Measurements from ENCODE around the gene SIPA1.
"Not testable (repeated sequence)": the region's sequence is repeated elsewhere in the genome, so short reads cannot be mapped to it uniquely, and the experiment has no call there.

The SIPA1 gene

DNA sequence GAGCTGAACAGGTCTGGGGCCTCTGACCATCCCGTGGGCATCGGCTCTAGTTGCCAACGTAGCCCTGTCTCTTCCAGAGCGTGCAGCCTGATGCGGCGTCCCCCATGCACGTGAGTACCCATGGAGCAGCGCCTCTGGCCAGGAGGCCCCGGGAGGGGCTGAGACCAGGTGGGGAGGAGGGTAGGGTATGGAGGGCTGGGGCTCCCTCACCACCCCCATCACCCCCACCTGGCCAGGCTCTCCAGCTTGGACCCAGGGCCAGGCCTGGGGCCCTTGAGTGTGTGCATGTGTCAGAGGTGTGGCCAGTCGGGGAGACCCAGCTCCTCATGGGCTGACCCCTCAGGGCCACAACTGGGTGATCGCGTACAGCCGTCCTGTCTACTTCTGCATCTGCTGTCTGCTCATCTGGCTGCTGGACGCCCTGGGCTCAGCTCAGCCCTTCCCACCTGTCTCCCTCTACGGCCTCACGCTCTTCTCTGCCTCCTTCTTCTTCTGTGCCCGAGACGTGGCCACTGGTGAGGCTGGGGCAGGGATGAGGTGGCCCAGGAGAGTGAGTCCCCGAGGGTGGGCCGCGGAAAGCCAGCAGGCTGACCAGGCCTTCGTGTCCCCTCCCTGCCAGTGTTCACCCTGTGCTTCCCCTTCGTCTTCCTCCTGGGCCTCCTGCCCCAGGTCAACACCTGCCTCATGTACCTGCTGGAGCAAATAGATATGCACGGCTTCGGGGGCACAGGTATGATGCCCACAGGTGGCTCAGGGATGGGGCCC is 13.9 kb upstream of the SIPA1 start:
- no peak for DNase-seq

DNA sequence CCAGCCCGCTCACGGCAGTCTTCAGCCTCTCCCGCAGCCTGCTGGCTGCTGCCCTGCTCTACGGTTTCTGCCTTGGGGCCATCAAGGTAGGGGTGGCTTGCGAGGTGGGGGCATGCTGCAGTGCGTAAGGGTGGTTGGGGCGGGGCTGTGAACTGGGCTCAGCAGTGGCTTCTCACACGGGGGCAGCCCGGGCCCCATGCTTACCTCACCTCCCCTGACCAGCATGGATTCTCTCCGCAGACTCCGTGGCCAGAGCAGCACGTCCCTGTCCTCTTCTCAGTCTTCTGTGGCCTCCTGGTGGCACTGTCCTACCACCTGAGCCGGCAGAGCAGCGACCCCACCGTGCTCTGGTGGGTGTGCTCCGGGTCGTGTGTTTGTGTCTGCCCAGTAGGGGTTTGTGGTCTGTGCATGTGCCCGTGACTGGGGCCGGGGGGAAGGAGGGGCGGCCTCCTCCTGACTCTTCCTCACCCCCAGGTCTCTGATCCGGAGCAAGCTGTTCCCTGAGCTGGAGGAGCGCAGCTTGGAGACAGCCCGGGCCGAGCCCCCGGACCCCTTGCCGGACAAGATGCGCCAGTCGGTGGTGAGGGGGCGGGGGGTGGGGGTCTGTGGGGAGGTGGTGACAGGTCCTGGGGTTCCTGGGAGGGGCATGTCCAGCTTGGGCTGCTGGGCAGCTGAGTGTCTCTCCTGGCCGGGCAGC is 12.8 kb upstream of the SIPA1 start:
- DNase-seq: no peak

DNA sequence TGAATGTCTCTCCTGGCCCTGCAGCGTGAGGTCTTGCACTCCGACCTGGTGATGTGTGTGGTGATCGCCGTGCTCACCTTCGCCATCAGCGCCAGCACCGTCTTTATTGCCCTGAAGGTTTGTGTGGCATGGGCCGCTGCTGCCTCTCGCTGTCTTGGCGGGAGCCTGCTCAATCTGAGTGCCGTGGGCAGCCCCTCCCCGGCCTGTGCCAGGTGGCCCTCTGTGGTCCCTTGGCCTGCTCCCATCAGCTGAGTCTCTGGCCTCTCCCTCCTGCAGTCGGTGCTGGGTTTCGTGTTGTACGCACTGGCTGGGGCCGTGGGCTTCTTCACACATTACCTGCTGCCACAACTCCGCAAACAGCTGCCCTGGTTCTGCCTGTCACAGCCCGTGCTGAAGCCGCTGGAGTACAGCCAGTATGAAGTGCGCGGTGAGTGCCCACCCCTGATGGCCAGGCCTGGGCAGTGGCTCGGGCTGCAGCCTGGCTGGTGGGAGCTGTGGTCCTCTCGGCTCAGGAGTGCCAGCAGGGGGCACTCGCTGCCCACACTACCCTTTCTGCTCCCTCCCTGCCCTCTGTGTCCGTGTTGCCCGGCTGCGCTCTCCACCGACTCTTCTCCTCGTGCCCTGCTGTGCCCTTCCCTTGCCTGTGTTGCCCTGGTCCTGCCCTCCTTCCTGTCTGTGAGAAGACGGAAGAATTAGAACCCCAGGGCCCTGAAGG is 12.1 kb upstream of the SIPA1 start:
- DNase-seq: peak; percentile 62

DNA sequence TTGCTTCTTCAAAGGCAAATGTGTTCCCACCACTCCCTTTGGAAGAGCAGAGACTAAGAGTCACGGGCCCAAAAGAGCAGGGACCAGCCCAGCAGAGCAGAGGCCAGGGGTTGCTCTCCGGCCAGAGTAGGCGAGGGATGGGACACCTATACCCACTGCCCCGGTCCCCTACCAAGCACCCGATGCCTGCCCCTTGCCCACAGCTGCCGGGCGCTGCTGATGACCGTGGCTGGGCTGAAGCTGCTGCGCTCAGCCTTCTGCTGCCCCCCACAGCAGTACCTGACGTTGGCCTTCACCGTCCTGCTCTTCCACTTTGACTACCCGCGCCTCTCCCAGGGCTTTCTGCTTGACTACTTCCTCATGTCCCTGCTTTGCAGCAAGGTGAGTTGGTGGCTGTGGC is 10.7 kb upstream of the SIPA1 start:
- DNase-seq: no peak

DNA sequence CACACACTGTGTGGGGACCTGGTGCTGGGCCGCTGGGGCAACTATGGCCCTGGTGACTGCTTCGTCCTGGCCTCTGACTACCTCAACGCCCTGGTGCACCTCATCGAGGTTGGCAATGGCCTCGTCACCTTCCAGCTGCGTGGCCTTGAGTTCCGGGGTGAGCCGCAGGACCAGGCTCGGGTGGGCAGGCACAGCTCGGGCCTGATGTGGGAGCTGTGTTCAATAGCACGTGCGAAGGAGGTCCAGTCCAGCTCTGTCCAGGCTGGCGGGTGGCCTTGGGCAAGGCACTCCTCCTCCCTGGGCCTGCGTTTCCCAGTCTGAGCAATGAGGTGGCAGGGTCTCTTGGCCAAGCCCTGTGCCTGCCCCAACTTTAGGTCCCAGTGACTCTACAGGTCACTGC is 8.3 kb upstream of the SIPA1 start:
- DNase-seq: no peak

DNA sequence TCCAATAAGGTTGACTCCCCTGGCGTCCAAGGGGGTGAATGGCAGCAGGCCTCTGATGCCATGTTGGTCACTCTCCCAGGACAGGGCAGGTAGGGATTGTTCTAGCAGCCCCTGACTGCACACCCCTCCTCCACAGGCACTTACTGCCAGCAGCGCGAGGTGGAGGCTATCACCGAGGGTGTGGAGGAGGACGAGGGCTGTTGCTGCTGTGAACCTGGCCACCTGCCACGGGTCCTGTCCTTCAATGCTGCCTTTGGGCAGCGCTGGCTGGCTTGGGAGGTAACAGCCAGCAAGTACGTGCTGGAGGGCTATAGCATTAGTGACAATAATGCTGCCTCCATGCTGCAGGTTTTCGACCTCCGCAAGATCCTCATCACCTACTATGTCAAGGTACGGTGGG is 7.7 kb upstream of the SIPA1 start:
- no peak for DNase-seq

DNA sequence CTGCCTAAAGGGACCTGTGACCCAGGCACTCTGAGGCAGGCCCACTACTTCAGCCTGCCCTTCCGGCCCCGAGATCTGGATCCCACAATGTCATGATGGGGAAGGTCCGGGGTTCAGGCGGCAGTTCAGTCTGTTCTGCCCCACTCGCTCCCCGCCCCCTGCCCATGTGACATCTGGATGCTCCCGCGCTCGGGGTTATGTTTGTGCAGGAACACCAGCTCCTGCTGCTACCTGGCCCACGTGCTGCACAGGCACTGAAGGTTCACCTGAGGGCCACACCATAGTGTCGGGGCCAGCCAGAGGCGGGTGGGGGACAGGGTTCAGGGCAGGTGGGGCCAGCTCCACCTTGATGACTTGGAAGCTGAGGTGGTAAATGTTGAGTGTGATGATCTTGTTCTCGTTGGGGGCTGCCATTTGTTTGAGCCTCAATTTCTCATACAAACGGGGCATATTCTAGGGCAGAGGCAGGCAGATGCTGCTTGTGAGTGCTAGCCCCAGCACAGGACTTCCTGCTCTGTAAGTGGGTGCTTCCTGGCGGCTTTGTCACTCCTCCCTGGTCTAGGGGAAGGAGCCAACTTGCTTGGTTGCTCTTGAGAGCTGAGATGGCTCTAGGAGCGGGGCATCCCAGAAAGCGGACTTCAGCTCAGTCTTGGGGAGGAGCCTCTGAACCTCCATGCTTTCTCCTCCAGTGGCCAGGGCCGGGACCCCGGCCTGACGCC is 4.4 kb upstream of the SIPA1 start:
- no peak for DNase-seq

DNA sequence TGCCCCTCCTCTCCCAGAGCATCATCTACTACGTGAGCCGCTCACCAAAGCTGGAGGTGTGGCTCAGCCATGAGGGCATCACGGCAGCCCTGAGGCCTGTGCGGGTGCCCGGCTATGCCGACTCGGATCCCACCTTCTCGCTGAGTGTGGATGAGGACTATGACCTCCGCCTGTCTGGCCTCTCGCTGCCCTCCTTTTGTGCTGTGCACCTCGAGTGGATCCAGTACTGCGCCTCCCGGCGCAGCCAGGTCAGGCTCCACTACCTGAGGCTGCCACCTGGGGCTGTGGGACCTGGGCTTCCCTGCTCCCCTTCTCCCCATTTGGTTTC is 3.8 kb upstream of the SIPA1 start:
- no peak for DNase-seq

DNA sequence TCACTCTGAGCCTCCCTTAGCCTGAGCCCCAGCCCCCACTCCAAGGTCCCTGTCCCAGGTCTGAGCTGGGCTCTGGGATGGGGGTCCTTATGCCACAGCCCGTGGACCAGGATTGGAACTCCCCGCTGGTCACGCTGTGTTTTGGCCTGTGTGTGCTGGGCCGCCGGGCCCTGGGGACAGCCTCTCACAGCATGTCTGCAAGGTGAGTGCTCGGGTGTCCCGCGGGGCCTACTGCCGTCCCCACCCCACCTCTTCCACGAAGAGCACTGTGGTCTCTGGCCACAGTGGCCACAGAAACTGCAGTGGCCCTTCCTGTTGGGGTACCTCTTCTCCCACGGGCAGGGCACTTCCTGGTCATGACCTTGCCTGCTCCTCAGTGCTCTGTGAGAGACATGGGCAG is 3.5 kb upstream of the SIPA1 start:
- DNase-seq: no peak

DNA sequence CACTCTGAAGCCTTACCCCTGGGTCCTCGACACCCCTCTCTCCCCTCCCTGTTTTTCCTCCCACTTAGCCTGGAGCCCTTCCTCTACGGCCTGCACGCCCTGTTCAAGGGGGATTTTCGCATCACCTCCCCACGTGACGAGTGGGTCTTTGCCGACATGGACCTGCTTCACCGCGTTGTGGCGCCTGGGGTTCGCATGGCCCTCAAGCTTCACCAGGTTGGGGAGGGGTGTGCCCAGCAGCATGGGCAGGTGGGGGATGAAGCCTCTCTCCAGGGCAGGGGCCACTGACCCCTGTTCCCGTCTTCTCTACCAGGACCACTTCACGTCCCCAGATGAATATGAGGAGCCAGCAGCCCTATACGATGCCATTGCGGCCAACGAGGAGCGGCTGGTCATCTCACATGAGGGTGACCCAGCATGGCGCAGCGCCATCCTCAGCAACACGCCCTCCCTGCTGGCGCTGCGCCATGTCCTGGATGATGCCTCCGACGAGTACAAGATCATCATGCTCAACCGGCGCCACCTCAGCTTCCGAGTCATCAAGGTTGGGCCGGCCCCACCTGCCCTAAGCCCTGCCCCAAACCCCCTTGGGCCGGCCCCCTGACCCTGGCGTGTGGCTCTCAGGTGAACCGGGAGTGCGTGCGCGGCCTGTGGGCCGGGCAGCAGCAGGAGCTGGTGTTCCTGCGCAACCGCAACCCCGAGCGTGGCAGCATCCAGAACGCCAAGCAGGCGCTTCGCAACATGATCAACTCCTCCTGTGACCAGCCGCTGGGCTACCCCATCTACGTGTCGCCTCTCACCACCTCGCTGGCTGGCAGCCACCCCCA is 2.8 kb upstream of the SIPA1 start:
- no peak for DNase-seq

DNA sequence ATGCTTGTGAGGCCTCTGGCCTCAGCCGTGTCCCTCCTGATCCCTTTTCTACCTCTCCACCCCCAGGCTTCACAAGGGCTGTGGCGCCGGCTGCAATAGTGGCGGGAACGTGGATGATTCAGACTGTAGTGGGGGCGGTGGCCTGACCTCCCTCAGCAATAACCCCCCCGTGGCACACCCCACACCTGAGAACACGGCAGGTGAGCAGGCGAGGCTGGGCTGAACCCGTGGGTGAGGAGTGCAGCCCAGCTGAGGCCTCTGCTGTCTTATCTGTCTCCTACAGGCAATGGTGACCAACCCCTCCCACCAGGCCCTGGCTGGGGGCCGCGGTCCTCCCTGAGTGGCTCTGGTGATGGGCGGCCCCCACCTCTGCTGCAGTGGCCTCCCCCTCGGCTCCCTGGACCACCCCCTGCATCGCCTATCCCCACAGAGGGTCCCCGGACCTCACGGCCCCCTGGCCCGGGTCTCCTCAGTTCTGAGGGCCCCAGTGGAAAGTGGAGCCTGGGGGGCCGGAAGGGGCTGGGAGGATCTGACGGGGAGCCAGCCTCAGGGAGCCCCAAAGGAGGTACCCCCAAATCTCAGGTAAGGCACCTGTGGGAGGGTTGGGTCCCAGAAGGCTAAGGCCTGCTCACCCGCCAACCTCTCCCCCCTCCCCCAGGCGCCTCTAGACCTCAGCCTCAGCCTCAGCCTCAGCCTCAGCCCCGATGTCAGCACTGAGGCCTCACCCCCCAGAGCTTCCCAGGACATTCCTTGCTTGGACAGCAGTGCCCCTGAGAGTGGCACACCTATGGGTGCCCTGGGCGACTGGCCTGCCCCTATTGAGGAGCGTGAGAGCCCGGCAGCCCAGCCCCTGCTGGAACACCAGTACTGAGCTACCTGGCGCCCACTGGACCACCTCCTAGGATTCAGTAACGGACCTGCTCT is 1.5 kb upstream of the SIPA1 start:
- no peak for DNase-seq

DNA sequence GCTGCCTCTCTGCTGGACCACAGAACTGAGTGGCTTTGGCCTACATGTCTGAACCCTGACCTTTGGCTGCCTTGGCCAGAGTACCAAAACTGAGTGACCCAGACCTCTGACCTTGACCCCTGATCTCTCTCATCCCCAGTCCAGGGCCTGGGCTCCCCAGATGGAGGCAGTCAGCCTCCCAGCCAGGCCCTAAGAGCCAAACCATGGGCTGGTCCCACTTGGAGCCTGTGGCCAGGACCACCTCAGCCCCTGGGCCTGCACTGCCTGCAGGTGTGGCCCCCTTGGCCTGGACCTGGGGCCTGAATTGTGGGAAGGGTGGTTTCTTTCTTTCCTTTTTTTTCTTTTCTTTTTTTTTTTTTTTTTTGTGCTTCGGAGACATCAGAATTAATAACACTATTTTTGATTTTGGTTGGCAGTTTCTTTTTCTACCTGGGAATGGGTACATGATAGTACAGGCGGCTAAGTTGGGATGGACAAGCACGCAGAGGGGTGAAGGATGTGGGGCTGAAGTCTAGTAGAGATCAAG is 806 bp upstream of the SIPA1 start:
- DNase-seq: no peak

DNA sequence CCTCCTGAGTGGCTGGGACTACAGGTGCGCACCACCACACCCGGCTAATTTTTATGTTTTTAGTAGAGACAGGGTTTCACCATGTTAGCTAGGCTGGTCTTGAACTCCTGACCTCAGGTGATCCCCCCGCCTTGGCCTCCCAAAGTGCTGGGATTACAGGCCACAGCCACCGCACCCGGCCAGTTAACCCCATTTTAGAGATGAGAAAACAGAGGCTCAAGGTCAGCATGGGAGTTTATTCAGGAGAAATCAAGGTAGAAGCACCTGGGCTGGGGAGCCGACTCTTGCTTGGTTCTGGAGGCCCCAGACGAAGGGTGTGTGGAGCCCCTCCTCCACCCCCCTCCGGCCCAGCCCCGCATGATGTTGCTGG is 1.3 kb downstream of the SIPA1 start:
- DNase-seq: not testable (repeated sequence)

DNA sequence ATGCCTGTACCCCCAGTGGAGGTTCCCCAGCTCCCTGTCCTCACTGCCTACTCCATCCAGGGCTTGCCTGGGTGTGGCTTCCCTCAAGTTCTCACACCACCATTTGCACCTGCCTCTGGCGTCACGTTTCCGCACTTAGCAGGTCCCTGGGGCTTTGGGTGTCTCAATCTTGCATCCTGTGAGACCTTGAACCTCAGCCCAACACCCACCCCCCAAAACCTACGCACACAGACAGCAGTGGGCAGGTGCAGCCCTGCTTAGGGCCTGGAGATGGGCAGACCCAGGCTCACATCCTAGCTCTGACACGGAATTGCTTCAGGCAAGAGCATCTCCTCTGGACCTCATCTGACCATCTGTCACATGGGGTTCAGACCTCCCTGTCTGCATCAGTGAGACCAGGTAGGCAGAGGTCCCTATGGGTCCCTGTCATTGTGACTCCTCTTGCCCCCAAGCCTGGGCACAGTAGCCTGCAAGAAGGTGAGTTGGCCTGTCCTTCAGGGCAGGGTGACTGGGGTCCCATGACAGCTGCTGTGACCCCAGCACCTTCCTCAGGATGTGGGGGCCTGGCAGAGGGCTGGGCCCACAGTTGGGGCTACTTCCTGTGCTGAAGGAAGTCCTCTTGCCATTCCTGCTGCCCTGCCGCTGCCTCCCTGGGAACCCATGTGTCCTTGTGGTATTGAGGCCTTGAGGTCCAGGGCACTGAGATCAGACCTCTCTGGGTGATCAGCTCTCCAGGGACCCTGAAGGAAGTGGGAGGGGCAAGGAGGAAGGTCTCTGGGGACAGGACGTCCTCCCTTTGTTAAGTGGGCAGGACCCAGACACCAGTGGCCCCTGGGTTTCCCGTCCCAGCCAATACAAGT is 2.0 kb downstream of the SIPA1 start:
- DNase-seq: no peak

DNA sequence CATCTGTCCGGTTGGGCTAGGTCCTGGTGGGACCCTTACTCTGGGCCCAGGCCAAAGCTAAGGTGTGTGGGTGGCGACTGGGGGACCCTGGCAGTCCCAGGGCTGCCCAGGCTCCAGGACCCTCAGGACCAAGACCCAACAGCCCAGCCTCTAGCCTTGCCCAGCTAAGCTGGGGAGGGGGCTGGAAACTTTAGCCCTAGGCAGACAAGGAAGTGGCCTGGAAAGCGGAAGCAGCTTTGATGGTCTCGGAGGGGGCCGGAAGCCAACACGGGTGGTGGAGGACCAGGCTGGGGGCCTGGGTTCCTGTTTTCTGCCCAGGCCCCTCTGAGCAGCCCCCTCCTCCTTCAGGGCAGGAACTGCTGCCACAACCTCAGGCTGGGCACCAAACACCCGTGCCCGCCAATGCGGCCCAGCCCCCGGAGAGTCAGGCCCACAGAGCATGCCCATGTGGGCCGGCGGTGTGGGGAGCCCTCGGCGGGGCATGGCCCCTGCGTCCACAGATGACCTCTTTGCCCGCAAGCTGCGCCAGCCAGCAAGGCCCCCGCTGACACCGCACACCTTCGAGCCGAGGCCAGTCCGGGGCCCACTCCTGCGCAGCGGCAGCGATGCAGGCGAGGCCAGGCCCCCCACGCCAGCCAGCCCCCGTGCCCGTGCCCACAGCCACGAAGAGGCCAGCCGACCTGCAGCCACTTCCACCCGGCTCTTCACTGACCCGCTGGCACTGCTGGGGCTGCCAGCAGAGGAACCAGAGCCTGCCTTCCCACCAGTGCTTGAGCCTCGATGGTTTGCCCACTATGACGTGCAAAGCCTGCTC is 2.8 kb downstream of the SIPA1 start:
- no peak for DNase-seq

DNA sequence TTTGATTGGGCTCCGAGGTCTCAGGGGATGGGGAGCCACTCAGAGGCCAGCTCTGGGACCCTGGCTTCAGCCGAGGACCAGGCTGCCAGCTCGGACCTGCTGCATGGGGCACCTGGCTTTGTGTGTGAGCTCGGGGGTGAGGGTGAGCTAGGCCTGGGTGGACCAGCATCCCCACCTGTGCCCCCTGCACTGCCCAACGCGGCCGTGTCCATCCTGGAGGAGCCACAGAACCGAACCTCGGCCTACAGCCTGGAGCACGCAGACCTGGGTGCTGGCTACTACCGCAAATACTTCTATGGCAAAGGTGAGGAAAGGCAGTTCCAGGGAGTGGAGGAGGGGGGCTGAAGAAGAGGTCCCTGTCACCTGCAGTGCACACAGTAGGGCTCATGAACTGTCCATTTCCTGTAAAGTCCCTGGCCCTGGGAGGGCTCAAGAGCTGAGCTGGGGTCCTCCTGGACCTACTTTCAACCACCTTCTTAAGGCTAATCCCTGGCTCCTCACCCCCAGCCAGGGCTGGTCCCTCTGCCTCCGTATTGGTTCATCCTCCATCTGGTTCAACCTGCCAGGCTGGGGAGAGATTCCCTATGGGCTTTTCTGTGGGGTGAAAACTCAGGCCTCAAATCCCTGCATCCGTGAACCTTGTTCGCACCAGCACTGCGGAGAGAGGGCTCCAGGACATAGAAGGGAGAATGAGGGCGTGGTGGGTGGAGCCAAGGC is 3.6 kb downstream of the SIPA1 start:
- no peak for DNase-seq

DNA sequence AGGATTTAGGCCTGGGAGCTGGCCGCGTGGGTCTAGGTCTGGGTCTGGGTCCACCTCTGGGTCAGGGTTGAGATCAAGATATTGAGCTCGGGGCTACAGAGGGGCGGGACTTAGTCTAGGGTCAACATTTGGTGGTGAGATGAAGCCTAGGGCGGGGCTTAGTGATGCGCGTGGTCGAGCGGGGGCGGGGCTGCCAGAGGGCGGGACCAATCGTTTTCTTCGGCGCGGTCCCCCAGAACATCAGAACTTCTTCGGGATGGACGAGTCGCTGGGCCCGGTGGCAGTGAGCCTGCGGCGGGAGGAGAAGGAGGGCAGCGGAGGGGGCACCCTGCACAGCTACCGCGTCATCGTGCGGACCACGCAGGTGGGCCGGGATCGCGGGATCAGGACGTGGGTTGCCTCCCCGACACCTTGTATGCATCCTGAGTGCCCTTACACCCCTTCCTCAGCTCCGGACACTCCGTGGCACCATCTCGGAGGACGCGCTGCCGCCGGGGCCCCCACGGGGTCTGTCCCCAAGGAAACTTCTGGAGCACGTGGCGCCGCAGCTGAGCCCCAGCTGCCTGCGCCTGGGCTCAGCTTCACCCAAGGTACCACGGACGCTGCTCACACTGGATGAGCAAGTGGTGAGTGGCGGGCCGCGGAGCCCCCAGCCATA is 4.2 kb downstream of the SIPA1 start:
- peak; percentile 58 for DNase-seq

DNA sequence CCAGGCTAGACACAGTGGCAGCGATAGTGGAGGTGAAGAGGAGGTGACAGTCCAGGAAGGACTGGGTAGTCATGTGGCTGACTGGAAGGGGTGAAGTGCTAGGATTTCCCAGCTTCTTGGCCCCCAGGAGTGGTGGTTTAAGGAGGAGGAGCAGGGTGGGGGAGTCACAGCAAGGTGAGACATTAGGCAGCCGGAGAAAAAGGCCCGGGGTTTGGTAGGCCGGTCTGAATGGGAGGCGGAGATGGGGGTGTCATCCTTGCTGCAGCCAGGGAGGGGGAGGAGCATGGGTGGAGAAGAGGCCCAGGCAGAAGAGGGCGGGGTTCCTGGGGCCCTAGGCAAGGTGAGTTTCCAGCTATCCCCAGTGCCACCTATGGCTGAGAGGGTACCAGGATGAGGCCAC is 6.1 kb downstream of the SIPA1 start:
- DNase-seq: no peak

All from eye (tissue), 1 donor.